NCI-H82 treated with DMSO at 0.1 percent for 48 hours (cell line): ENCODE measurements around the gene NMRK1.

Experiments used
- DNase-seq: peaks from one replicate; lab custom pipeline; 2025; ENCODE audit not compliant: unreplicated experiment; lab: John Stamatoyannopoulos, UW

The NMRK1 gene

GRCh38 chr9:75087824-75088645 lies at the start of gene NMRK1, which contains the start of gene OSTF1:
NMRK1 (minus strand) TSS chr9:75088155; CDS start chr9:75083115, 5,040 bp downstream.
OSTF1 (plus strand) TSS chr9:75088514; CDS start chr9:75088693, 179 bp downstream.
- peak; percentile 60 for DNase-seq

- DNase-seq: no peak
Observed at GRCh38 chr9:75134495-75134894, 46.5 kb upstream of the NMRK1 start.

- DNase-seq: no peak
Observed at GRCh38 chr9:75133396-75133795, 45.4 kb upstream of the NMRK1 start.

GRCh38 chr9:75132244-75132643 lies 44.3 kb upstream of the NMRK1 start:
- no peak for DNase-seq

- DNase-seq: no peak
Observed at GRCh38 chr9:75131700-75132099, 43.7 kb upstream of the NMRK1 start.

GRCh38 chr9:75130621-75131230 lies 42.8 kb upstream of the NMRK1 start:
- DNase-seq: no peak

GRCh38 chr9:75130172-75130571 lies 42.2 kb upstream of the NMRK1 start:
- no peak for DNase-seq

- DNase-seq: no peak
Observed at GRCh38 chr9:75128535-75128934, 40.6 kb upstream of the NMRK1 start.

- DNase-seq: no peak
Observed at GRCh38 chr9:75123696-75124095, 35.7 kb upstream of the NMRK1 start.

- DNase-seq: no peak
Observed at GRCh38 chr9:75121914-75122558, 34.1 kb upstream of the NMRK1 start.

- DNase-seq: no peak
Observed at GRCh38 chr9:75120686-75121085, 32.7 kb upstream of the NMRK1 start.

- no peak for DNase-seq
Observed at GRCh38 chr9:75117564-75117963, 29.6 kb upstream of the NMRK1 start.

GRCh38 chr9:75116306-75116705 lies 28.4 kb upstream of the NMRK1 start:
- no peak for DNase-seq

- DNase-seq: no peak
Observed at GRCh38 chr9:75112789-75113188, 24.8 kb upstream of the NMRK1 start.

GRCh38 chr9:75111019-75111622 lies 23.2 kb upstream of the NMRK1 start:
- DNase-seq: no peak

GRCh38 chr9:75109210-75109839 lies 21.4 kb upstream of the NMRK1 start:
- no peak for DNase-seq

- DNase-seq: no peak
Observed at GRCh38 chr9:75108571-75108970, 20.6 kb upstream of the NMRK1 start.

GRCh38 chr9:75106857-75107256 lies 18.9 kb upstream of the NMRK1 start:
- no peak for DNase-seq

- DNase-seq: no peak
Observed at GRCh38 chr9:75105841-75106240, 17.9 kb upstream of the NMRK1 start.

- no peak for DNase-seq
Observed at GRCh38 chr9:75105019-75105540, 17.1 kb upstream of the NMRK1 start.

- no peak for DNase-seq
Observed at GRCh38 chr9:75104607-75105006, 16.7 kb upstream of the NMRK1 start.
